HG02981 (cell line): ENCODE data around the gene ZNF747.
"Not testable (repeated sequence)": the region's sequence is repeated elsewhere in the genome, so short reads cannot be mapped to it uniquely, and the experiment has no call there.

Source experiments
- ATAC-seq: cut with Tn5 transposase; IDR thresholded peaks from one replicate; pipeline ENCODE4 v1.9.1; 2021; ENCODE audit warnings: mild to moderate bottlenecking, moderate library complexity; ENCODE audit not compliant: unreplicated experiment

ZNF747 gene

DNA sequence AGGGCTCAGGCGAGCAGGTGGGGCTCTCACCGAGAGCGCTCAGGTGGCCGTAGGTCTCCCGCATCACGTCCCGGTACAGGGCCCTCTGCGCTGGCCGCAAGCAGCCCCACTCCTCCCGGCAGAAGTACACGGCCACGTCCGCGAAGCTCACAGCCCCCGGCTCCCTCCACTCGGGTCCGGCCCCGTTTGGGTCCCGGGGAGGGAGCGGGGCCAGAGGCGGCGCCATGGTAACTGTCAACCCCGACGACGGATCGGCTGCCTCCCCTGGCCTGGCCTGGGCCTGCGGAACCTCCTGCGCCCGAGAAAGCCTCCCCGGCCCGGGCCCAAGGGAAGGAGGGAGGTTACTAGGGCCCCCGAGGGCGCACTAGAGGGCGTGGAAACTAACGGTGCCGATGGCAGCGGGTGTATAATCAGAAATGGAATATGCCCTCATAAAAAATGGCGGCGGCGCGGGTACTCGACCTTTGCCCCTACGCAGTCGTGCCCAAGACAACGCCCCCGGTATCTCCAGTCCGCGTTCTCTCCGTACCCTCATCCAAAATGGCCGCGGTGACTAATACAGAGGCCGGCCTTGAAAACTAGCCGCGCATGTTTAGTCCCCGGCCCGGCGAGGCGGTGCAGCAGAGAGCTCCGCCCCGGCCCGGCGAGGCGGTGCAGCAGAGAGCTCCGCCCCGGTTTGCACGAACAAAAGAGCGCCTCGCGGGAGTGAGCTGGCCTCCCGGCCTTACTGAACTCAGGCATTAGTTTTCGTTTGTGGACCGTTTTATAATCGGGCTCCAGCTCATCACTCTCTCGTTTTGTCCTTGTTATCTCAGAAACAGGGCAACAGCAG, 23.5 kb upstream of the ZNF747 start, which contains the start of gene ZNF764:
Gene ZNF764, minus strand, starts transcription at position 418 of the 832 bp plus-strand sequence. Its CDS starts 192 bp downstream, at position 226.
- ATAC-seq = peak; percentile 82

DNA sequence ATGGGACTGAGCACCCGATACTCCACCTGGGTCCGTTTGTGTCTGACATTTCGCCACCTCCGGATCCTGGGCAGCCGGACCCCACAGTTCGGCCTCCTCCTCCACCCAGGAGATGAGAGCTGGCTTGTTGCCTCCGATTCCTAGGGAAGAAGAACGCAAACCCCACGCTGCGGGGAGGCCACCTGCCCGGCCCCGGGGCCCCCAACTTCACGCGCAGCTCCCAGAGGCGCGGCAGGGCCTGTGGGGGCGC, 23.0 kb upstream of the ZNF747 start:
- no peak for ATAC-seq

GRCh38 chr16:30556125-30556473, 21.4 kb upstream of the ZNF747 start:
- no peak for ATAC-seq

DNA sequence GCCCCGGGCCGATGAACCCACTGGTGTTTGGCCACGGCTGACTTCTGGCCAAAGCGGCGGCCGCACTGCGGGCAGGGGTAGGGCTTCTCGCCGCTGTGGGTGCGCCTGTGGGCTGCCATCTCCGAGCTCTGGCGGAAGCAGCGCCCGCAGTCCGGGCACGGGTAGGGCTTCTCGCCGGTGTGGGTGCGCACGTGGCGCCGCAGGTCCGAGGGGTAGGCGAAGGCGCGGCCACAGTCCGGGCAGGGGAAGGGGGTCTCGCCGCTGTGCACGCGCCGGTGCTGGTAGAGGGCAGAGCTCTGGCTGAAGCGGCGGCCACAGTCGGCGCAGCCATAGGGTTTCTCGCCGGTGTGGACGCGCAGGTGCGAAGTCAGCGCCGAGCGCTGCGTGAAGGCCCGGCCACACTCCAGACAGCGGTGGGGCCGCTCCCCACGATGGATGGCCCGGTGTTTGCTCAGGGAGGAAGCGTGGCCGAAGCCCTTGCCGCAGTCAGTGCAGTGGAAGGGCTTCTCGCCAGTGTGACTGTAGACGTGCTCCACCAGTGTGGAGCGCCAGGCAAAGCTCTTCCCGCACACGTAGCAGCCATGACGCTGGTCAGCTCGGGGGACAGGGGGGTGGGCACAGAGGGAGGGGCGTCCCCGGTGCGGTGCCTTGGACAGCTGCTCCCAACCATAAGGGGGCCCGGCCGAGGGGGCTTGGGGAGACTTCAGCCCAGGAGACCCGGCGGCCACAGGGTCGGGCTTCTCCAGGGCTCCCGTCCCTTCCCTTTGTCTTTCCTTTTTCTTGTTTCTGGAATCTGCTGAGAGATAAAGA, 20.9 kb upstream of the ZNF747 start:
- no peak for ATAC-seq

GRCh38 chr16:30554557-30555314, 20.1 kb upstream of the ZNF747 start:
- no peak for ATAC-seq

GRCh38 chr16:30553393-30553899, 18.8 kb upstream of the ZNF747 start:
- ATAC-seq = no peak

DNA sequence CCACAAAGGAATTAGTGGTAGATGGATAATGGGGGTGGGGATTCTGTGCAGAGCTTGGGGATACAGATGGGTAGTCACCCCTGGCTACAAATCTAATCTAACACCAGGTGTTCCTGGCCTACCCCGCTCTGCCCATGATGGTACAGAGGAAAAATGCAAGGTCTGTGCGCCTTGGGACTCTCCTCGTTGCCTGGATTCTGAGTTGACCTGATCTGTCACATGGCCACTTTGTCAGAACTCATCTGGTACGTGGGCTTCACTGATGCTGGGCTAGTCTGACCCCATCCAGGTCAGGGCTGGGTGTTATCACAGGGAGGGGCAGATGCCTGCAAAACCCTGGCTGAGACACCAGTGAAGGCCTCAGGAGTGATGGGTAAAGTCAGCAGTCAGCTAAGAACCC, 18.3 kb upstream of the ZNF747 start:
- ATAC-seq = no peak

DNA sequence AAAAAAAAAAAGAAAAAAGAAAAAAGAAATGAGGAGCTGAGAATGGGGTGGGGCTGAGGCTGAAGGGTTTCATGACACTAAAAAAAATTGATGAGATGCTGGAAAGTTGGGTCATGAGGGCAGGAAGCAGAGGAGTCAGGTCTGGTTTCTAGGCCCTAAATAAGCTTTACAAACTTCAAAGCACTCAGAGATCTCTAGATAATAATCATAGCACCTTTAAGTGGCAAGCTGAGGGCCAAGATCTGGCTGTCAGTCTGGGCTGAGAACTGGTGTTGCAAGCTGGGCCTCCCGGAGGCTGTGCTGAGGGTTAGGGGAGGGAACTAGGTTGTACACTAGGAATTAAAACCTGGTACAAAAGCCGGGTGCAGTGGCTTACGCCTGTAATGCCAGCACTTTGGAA, 17.1 kb upstream of the ZNF747 start:
- ATAC-seq = no peak

DNA sequence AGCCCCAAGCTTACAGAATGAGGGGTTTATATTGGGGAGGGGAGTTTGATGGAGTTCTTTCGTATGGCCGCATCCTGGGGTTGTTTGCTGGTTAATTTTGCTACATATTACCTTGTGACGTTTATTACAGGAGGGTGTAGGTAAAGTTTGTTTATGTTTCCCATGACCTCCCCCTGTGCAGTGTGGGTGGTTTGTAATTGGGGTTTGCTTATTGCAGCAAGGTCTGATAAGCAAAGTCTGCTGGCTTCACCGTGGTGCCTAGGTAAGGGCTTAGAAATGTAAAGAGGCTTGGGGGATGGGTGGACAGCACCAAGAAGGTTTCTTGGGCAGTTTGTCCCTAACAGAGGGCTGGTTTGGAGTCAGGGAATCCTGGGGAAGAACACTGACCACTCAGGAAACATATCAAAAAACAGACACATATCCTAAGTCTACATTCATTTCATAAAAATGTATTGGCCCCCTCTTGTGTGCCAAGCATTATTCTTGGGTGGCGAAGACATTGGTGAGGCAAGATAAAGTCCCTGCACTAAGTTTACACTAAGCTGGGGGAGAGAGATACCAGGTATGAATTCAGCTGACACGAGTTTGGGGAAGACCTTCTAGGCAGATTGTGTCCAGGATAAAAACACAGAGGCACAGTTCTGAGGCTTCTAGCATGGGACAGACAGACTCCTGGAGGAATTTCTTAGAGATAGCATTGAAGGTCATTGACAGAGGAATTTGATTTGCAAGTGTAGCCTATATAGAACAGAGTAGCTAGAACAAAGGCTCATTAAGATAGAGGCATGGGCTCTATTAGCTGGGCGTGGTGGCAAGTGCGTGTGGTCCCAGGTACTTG, 14.0 kb upstream of the ZNF747 start:
- no peak for ATAC-seq

DNA sequence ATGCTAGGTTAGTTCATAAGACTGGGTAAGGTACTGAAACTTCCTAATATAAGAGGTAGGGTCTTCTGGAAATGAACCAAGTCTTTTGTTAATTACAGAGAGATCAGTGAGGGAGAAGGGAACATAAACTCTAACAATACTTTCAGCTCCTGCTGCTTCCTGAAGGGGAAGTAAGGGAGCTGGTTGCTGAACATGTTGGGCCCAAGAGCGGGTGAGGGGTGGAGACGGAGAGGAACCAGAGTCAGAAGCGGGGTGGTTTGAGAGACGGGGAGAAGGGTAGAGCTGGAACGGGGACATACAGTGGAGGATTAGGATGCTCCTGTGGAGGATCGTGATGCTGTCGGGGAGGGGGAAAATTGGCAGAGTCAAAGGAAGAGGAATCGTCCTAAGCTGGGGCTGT, 11.5 kb upstream of the ZNF747 start:
- ATAC-seq = no peak

GRCh38 chr16:30543067-30543466, 8.4 kb upstream of the ZNF747 start:
- no peak for ATAC-seq

GRCh38 chr16:30541502-30542329, 7.1 kb upstream of the ZNF747 start:
- no peak for ATAC-seq

- not testable (repeated sequence) for ATAC-seq
Observed at GRCh38 chr16:30540916-30541464, 6.3 kb upstream of the ZNF747 start.

GRCh38 chr16:30539986-30540526, 5.4 kb upstream of the ZNF747 start:
- not testable (repeated sequence) for ATAC-seq

GRCh38 chr16:30539000-30539964, 4.6 kb upstream of the ZNF747 start:
- no peak for ATAC-seq

DNA sequence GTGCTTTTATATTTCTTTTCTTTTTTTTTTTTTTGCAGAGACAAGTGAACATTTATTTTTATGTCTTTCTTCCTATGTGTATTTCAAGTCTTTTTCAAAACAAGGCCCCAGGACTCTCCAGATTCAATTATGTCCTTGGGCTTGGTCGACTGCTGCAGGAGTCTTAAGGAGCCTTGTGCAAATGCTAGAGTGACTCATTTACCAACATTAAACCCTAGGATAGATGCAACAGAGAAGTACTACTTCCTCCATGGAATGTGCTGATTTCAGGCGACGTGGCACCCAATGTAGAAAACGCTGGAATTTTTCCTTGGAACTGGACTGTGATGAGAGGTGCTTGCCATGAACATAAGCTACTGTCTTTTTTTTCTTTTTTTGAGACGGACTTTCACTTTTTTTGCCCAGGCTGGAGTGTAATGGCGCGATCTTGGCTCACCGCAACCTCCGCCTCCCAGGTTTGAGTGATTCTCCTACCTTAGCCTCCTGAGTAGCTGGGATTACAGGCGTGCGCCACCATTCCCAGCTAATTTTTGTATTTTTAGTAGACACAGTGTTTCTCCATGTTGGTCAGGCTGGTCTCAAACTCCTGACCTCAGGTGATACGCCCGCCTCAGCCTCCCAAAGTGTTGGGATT, 1.9 kb upstream of the ZNF747 start:
- not testable (repeated sequence) for ATAC-seq

- no peak for ATAC-seq
Observed at GRCh38 chr16:30535777-30536190, 1.1 kb upstream of the ZNF747 start.
